ENCODE results near the gene IL25. TPM values are rescaled to one million over a fixed set of nuclear protein-coding genes. Genes with fewer than 3 reads are reported as not detected.

IL25 gene
- total and polyA plus RNA-seq, 7 donors, result not detected

- peaks cover 4 to 35% (median 11%) of the 10 kb centered on the region in 4 donors for H3K36me3 ChIP-seq
- peak overlapping the region; percentile 10 to 39 (median 35) for H3K27ac ChIP-seq
- DNase-seq, result no peak
- WGBS, 2 donors, result 71 to 81% methylated on average over 11 of the region's 11 CpGs
- H3K4me1 ChIP-seq, result peaks cover 0 to 59% (median 27%) of the 10 kb centered on the region in 4 donors
- intact Hi-C loops (cut with DNase I), result no loop called here
- H3K27me3 ChIP-seq, result no peaks in the 10 kb centered on the region
- no peaks in the 10 kb centered on the region for H3K9me3 ChIP-seq
- no peak for TF ChIP-seq POLR2AphosphoS5 (IDR thresholded peaks at IDR 0.05)
- TF ChIP-seq EP300 (IDR thresholded peaks at IDR 0.05), result no peak
- no peak for TF ChIP-seq POLR2A (IDR thresholded peaks at IDR 0.05)
- TF ChIP-seq, protein P1, sequence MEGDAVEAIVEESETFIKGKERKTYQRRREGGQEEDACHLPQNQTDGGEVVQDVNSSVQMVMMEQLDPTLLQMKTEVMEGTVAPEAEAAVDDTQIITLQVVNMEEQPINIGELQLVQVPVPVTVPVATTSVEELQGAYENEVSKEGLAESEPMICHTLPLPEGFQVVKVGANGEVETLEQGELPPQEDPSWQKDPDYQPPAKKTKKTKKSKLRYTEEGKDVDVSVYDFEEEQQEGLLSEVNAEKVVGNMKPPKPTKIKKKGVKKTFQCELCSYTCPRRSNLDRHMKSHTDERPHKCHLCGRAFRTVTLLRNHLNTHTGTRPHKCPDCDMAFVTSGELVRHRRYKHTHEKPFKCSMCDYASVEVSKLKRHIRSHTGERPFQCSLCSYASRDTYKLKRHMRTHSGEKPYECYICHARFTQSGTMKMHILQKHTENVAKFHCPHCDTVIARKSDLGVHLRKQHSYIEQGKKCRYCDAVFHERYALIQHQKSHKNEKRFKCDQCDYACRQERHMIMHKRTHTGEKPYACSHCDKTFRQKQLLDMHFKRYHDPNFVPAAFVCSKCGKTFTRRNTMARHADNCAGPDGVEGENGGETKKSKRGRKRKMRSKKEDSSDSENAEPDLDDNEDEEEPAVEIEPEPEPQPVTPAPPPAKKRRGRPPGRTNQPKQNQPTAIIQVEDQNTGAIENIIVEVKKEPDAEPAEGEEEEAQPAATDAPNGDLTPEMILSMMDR (IDR thresholded peaks at IDR 0.05), result no peak
- H3K4me3 ChIP-seq, result no peak overlapping the region
These were observed 12.1 kb upstream of the IL25 start for GRCh38 chr14:23360496-23360895.

- intact Hi-C loops (cut with DNase I), result no loop called here
- peak overlapping the region; percentile 10 to 47 (median 38) for H3K27ac ChIP-seq
- no peaks in the 10 kb centered on the region for H3K9me3 ChIP-seq
- no peak for DNase-seq
- H3K4me3 ChIP-seq, result no peak overlapping the region
- peaks cover 0 to 62% (median 30%) of the 10 kb centered on the region in 4 donors for H3K4me1 ChIP-seq
- H3K36me3 ChIP-seq, result peaks cover 4 to 35% (median 11%) of the 10 kb centered on the region in 4 donors
- TF ChIP-seq POLR2AphosphoS5 (IDR thresholded peaks at IDR 0.05), result peak in 1 of 4 donors; percentile 27
- no peak for TF ChIP-seq POLR2A (IDR thresholded peaks at IDR 0.05)
- H3K27me3 ChIP-seq, result no peaks in the 10 kb centered on the region
These were observed 11.3 kb upstream of the IL25 start for GRCh38 chr14:23361320-23361719.

DNA sequence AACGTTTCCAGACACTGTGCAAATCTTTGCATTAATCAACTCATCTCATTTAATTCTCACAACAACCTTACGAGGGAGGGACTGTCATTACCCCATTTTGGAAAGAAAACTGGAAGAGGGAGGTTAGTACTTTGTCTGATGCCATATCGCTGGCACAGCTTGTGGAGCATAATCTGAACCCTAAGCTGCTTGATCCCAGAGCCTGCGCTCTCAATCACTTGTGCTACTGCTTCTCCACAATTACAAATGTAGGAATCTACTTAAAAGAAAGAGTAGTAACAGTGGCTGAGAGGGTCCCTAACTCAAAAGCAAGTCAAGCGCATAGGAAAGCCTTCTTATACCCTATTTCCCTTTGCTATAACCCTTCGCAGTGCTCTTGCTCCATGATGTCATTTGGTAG, 10.8 kb upstream of the IL25 start:
- Histone ChIP-seq H3K9me3 (no peaks in the 10 kb centered on the region), H3K36me3 (peaks cover 4 to 31% (median 11%) of the 10 kb centered on the region in 4 donors), H3K27ac (peak overlapping the region; percentile 22 to 47 (median 38)), H3K4me3 (no peak overlapping the region), H3K4me1 (peaks cover 0 to 66% (median 33%) of the 10 kb centered on the region in 4 donors), H3K27me3 (no peaks in the 10 kb centered on the region)
- 74 to 81% methylated on average over 6 of the region's 6 CpGs for WGBS, 2 donors
- TF ChIP-seq EP300 (IDR thresholded peaks at IDR 0.05), result no peak
- TF ChIP-seq POLR2A (IDR thresholded peaks at IDR 0.05), result no peak
- TF ChIP-seq POLR2AphosphoS5 (IDR thresholded peaks at IDR 0.05), result no peak
- TF ChIP-seq, protein P1 (IDR thresholded peaks at IDR 0.05), result no peak
- no peak for DNase-seq
- intact Hi-C loops (cut with DNase I), result no loop called here

GRCh38 chr14:23362200-23362599, 10.4 kb upstream of the IL25 start:
- intact Hi-C loops (cut with DNase I), result no loop called here
- no peak for DNase-seq
- TF ChIP-seq POLR2AphosphoS5 (IDR thresholded peaks at IDR 0.05) (no peak), POLR2A (IDR thresholded peaks at IDR 0.05) (no peak), EP300 (IDR thresholded peaks at IDR 0.05) (no peak)
- TF ChIP-seq, protein P1 (IDR thresholded peaks at IDR 0.05), result no peak
- Histone ChIP-seq H3K4me1 (peaks cover 0 to 70% (median 36%) of the 10 kb centered on the region in 4 donors), H3K27me3 (no peaks in the 10 kb centered on the region), H3K9me3 (no peaks in the 10 kb centered on the region), H3K36me3 (peaks cover 2 to 27% (median 8%) of the 10 kb centered on the region in 4 donors), H3K4me3 (no peak overlapping the region), H3K27ac (peak overlapping the region; percentile 22 to 47 (median 38))
- WGBS, 2 donors, result 65 to 78% methylated on average over 3 of the region's 3 CpGs

- Histone ChIP-seq H3K27me3 (no peaks in the 10 kb centered on the region), H3K27ac (peak overlapping the region; percentile 92 to 98 (median 94)), H3K4me1 (peaks cover 0 to 70% (median 36%) of the 10 kb centered on the region in 4 donors), H3K36me3 (peaks cover 0 to 9% (median 4%) of the 10 kb centered on the region in 4 donors), H3K9me3 (no peaks in the 10 kb centered on the region), H3K4me3 (peak overlapping the region; percentile 42 to 75 (median 65))
- 37 to 52% methylated on average over 21 of the region's 21 CpGs for WGBS, 2 donors
- TF ChIP-seq POLR2AphosphoS5 (IDR thresholded peaks at IDR 0.05) (peak; percentile 35 to 48 (median 44)), EP300 (IDR thresholded peaks at IDR 0.05) (no peak)
- intact Hi-C loops (cut with DNase I), result loop anchor here (5.0 kb wide), 1 partner anchor 193 kb away; the partner anchor contains the start of gene THTPA
- DNase-seq, result no peak
These were observed 8.2 kb upstream of the IL25 start for GRCh38 chr14:23364164-23365035.
